B cell (primary cell): Measurements from ENCODE around the gene DRICH1.

ENCODE experiments used
- CTCF ChIP-seq: fragments of 200-600 bp; IDR thresholded peaks from one replicate; pipeline ENCODE4 v1.8.0; 2022; ENCODE audit warnings: antibody characterized with exemption, mild to moderate bottlenecking
- EZH2 ChIP-seq: IDR thresholded peaks from 2 replicates; pipeline ENCODE4 v1.6.1; 2012; ENCODE audit warnings: borderline replicate concordance, low read depth, mild to moderate bottlenecking, moderate library complexity, low read length; ENCODE audit not compliant: insufficient read depth, poor library complexity, severe bottlenecking

DNA sequence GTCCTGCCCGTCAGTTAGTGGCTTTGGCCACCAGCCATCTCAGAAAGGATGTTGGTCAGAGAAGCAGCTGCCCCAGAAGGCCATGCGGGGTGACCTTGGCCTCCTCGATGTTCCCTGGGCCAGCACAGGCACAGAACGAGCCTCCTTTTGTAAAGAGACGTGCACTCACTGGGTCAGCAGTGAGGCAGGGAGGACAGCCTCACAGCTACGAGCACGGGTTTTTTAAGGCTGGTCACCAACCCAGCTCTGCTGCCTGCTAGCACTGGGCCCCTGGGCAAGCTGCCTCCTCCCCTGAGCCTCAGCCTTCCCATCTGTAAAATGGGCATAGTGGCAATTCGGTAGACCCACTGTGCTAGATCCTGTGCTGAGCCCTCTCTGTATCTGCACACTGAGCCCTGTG, 62.8 kb downstream of the DRICH1 start:
- TF ChIP-seq CTCF (no peak), EZH2 (no peak)
